Fibroblast of the conjunctiva (primary cell): Measurements from ENCODE around the gene SAMD11.

Source experiments
- DNase-seq: peaks from one replicate; pipeline ENCODE4 v3.0.0-alpha.2; 2010; ENCODE audit warnings: low read depth

SAMD11 gene

DNA sequence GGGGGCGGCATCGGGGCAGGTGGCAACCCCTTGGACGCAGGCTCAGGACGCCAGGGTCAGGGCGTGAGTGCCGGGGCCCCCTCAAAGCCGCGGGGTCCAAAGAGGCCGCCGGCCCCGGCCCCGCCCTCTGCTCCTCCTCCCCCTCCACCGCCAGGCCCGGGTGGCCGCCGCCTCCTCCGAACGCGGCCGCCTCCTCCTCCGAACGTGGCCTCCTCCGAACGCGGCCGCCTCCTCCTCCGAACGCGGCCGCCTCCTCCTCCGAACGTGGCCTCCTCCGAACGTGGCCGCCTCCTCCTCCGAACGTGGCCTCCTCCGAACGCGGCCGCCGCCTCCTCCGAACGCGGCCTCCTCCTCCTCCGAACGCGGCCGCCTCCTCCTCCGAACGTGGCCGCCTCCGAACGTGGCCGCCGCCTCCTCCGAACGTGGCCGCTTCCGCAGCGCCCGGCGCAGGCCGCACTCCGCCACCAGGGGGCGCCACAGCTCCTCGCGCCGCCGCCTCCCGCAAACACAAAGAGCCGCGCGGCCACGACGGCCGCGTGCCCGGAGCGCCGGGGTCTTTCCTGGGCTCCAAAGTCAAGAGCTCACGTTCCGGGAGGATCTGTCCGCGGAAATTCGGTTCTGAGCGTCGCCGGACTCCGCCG is 19.3 kb upstream of the SAMD11 start:
- peak; percentile 42 for DNase-seq

DNA sequence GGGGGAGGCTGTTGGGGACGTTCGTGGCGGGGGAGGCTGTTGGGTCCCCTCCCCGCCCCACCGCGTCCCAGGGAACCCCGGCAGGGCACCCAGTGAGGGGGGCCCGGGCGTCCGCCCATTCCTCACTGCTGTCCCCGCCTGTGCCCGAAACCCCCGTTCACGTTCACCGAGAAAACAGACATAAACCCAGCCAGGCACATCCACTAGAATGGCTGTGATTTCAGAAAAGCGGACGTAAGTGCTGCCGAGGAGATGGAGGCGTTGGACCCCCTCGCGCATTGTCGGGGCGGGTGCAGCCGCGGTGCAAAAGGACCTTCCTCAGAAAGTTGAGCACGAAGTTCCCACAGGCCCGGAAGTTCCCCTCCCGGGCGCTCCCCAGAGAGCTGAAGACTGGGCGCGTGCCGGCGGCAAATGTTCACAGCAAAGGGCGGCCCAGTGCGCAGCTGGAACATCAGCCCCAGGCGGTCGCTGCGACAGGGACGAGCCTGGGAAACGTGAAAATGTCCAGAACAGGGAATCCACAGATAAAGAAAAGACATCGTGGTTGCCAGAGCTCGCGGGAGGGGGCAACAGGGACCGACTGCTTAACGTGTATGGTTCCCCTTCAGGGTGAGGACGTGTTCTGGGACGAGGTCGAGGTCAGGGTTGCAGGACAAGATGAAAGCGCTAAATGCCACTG is 18.5 kb upstream of the SAMD11 start:
- DNase-seq = no peak

DNA sequence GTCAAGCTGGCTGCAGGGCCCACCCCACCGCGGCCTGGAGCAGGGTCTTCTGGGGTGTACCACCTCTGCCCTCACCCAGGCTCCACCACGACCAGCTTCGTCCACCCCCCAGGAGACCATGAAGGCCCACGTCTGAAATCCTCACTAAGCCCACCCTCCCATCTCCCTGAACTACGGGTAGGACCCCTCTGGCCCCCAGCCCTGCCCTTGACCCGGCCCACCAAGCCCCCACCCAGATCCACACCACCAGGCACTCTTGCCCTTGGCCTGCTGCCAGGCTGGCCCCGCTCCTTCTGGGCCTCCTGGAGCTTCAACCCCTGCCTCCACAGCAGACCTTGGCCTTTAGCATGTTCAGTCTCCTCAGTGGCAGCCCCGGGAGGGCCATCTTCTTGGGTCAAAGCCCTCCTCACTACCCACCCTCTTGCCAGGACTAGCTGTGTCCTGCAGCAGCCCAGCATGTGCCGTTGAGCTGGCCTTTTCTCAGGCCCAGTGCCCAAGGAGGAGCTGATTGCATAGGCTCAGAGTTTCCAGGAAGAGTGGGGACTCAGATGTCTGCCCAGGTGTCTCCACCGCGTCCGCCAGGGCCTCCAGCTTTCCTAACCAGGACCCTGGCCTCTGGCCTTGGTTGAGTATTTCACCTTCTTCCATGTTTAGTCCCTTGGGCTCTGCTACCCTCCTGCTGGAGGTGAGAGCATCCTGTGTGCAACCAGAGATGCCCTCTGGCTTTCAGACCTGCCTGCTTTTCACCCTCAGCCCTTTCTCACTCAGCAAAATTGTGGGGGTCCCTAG is 17.7 kb upstream of the SAMD11 start:
- no peak for DNase-seq

DNA sequence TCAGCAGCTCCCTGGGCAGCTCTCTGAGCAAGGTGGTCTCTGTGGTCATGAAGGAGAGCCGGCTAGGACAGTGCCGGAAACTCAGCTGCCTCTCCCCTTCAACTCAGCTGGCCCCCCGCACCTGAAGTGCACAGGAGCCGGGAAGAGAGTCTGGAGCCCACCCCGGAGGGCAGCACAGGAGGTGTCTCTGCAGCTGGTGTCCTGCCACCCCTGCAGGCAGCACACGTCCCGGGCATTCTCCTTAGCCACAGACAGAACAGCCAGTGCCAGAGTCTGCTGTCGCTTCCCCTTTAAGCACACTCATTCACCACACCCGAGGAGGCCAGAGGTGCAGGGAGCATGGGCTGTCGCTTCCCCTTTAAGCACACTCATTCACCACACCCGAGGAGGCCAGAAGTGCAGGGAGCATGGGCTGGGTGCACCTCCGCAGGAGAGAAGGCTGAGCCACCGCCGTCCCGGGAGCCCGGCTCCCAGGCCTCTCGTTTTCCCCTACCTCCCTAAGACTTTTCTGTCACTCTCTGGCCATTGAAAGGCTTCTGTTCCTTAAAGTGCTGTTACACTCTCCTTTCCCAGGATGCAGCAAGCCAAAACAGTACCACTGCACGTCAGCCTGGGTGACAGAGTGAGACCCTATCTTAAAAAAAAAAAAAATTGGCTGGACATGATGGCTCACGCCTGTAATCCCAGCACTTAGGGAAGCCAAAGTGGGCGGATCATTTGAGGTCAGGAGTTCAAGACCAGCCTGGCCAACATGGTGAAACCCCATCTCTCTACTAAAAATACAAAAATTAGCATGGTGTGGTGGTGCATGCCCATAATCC is 16.9 kb upstream of the SAMD11 start:
- no peak for DNase-seq

DNA sequence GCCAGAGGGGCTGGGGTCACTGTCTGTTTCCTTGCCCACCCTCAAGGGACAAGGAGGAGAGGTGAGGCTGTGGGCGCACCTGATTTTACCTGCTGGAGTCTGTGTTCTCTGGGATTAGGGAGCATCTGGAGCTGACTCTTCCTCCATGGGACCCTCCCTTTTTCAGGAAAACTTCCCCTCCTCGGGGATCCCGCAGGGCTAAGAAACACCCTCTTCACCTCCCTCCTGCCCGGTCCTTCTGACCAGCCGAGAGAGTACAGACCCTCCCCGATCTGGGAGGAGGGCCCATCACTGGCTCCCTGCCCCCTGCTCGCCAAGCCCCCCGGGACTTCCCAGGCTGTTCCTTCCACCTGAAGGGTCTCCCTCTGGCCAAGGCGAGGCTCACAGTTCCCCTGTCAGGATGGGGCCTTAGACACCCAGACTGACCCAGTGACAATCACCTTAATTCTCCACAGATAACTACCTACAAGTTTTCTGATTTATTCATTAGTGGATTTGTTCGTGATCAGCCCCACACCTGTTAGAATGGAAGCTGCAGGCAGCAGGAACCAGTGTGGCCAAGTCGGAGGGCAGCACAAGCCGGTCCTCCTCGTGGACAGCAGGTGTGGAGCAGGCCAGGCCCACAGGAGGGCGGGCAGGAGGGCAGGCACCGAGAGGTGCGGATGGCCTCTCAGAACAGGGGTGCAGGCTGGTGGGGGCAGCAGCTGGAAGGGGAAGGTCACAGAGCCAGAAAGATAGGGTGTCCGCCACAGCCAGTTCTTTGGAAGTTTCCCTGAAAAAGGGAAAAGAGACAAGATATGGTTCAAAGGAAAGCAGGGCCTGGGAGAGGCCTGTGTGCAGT is 15.9 kb upstream of the SAMD11 start:
- no peak for DNase-seq

DNA sequence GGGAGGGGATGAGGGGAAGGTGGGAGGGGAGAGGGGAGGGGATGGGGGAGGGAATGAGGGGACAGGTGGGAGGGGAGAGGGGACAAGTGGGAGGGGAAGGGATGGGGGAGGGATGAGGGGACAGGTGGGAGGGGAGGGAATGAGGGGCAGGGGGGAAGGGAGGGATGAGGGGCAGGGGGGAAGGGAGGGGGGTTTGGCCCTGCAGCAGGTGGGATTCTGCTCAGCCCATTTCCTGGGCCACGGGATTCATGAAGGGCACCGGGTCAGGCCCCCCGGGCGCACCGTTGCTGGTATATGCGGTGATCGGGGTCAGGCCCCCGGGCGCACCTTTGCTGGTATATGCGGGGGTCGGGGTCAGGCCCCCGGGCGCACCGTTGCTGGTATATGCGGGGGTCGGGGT is 15.1 kb upstream of the SAMD11 start:
- DNase-seq = no peak

DNA sequence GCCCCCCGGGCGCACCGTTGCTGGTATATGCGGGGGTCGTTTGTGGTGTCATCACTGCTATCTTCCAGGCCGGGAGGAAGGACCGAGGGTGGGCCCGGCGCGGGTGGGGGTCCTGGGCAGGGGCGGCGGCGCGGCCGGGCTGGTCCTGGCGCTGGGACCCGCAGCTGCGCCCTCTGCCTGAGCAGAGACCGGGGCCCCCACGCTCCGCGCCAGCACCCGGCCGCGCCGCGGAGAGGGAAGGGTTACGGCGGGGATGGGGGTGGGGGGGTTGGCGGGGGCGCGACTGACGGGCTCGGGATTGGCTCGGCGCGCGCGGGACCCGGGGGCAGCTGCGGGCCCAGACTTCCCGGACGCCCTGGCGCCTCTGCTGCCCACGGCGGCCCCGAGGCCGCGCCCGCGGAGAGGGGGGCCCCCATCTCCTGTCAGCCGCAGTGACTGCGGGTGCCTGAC is 13.8 kb upstream of the SAMD11 start:
- DNase-seq = no peak

DNA sequence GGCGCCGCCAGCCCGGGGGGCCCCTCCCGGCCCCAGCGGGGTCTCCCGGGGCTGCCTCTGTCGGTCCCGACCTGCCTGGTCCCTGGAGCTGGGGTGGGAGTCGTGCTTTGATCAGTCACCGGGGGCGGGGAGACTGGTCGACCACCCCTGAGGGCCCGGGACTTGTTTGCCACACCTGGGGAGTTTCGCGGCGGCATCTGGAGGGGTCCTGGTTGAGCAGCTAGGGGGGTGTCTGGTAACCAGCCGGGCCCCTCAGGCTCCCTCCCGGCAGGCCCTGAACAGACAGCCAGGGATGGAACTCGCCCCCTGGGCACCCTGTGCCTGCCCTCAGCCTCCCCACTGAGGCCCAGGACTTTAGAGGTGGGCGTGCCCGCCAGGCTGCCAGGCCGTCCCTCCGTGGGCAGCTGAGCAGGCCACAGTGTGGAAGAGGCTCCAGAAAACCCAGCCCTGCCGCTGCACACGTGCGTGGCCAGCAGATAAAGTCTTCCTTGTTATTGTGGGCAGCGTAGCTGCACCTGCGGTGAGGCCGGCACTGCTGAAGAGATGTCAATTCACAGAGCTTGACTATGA is 13.3 kb upstream of the SAMD11 start:
- DNase-seq = no peak

DNA sequence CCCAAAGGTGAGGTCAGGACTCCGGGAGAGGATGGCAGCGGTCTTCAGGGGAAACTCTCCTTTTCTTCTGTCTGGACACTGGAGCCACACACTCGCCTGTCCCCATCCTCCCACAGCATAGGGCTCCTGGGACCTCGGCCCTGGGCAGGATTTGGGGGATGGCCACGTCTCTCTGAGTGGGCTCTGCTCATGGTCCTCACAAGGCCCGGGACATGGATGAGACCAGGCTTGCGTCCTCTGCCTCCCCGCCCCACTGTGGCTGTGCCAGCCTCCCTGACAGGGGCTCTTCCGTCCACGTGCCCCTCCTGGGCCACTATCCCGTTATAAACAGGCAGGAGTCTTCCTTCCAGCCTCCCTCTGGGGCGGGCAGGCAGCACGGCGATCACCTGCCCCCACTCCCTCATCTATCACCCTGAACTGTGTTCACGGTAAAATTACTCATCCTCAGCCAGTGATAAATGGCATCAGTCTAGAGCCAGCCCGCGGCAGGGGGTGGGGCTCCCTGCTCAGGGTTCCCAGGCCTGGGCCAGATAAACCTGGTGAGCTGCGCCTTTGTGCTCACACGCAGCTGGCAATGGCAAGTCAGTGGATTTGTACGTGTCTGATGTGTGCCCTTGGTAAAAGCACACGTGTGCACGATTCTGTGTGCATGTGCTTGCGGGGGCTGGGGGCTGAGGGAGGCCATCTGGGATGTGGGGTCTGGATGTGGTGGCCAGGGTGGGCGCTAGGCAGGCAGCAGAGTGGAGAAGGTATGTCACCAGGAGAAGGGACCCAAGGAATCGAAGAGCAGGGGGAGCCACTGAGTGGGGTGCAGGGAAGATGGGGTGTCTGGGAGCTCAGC is 12.6 kb upstream of the SAMD11 start:
- DNase-seq = no peak

DNA sequence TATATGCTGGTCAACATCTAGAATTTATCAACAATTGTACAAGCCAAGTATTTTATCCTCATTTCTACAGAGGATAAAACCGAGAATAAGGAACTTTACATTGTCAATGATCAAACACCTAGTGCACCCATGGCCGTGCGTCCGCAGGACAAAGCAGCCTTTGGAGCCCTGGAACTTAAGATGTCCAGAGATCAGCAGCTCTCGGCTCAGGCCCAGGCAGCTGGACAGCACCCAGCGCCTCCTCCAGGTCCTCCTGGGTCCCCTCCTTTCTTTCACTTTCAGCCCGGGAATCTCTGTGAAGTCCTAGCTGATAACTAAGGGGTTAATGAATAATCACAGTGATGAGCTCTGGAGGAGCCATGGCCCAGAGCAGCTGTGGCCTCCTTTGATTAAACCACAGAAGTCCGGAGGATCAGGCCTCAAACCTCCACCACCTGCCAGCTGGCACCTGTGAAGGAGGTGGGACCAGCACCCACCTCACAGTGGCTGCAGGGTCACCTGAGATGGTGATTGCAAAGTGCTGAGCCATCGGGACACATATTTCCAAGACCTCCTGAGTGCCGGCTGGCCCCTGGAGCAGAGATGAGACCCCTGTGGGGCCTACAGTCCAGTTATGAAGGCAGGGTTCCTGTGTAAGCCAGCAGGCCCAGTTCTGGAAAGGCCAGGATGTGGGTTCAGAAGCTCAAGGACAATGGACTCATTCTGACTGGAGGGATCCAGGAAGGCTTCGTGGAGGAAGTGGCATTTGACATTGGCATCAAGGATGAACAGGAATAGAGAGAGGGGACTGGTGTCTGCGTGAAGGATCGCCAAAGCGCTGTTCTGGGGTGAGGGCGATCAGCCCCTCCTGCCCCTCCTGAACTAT is 11.6 kb upstream of the SAMD11 start:
- DNase-seq = no peak

DNA sequence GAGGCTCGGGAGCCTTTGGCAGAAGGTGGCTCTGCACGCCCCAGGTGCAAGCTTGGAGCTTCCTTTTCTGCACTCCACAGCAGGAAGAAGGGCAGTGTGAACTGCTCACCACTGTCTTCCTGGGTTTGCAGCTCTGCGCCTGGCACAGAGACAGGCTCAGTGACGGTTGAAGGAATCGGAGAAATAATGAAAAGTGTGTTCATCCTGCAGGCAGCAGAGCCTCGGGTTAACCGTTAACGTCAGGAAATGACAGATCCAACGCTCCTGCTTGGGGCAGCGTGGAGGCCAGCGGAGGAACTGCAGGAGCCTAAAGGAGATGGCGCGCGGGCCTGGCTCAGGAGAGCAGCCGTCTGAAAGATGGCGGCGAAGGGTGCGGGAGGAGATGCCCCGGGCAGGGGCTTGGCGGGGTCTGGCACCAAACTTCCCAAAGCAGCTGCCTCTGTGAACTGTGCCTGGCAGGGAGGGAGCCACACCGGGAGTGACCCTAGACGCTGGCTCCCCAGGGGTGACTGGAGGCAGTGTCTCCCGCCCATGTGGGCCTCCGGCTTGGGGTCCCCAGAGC is 10.9 kb upstream of the SAMD11 start:
- DNase-seq = no peak

DNA sequence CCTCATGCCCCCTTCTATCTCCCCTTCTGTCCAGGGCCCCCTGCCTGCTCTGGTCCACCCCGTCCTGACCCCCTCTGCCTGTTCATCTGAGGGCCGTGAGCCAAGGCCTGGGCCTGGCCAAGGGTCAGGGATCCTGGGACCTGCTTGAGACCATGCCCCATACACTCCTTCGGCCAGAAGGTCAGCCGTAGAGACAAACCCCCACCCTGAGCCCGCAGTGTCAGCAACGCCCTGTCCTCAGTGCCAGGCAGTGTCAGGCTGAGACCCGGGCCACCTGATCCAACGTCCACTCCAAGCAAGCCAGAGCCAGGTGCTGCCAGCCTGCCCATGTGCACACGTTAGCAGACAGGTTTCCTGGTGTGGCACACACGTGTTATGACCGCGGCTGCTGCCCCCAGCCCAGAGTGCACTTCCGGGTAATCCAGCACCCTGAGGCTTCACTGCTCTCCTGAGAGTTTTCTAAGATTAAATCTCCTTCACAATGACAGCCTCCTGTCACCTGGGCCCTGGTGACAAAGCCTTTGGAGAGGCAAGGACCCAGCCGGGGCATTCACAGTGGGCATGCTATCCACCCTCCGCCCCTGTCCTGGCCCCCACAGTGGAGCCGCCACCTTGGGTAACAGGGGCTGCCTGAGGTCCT is 10.1 kb upstream of the SAMD11 start:
- no peak for DNase-seq

DNA sequence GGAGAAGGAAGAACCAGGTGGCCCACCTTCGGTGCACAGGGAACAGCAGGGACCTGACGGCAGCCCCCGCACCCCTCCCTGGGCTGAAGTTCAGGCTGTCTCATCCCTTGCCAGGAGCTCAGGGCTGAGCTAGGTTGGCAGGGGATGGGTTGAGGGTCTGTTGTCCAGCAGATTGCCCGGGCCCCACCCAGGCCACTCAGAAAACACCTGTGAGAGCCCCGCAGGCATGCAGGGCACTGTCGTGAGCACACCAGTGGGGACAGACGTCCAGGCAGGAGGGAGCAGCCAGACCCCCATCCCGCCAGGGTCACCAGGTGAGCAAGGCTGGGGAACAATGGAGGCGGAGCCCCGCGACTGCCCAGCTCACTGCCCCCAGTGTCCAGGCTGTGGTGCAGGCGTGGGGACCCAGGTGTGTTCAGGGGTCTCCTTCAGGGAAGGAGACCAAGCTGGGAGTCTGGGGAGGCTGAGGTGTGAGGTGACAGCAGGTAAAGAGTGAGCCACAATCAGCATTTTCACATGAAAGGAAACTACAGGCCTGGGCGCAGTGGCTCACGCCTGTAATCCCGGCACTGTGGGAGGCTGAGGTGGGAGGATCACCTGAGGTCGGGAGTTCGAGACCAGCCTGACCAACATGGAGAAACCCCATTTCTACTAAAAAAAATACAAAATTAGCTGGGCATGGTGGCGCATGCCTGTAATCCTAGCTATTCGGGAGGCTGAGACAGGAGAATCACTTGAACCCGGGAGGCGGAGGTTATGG is 9.4 kb upstream of the SAMD11 start:
- DNase-seq = no peak

DNA sequence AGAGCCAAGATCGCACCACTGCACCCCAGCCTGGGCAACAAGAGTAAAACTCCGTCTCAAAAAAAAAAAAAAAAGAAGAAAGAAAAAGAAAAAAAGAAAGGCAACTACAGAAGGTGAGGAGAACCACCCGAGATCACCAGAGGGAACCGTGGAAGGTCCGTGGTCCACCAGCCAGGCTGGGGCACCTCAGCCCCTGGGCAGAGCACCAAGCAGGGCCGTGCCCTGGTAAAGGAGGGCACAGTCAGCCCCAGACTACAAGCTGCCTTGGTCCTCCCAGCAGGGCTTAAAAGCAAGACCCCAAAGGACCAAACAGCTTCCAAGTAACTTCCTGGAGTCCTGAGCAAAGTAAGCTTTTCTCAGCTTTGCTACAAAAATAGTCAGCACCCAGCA is 8.8 kb upstream of the SAMD11 start:
- no peak for DNase-seq

DNA sequence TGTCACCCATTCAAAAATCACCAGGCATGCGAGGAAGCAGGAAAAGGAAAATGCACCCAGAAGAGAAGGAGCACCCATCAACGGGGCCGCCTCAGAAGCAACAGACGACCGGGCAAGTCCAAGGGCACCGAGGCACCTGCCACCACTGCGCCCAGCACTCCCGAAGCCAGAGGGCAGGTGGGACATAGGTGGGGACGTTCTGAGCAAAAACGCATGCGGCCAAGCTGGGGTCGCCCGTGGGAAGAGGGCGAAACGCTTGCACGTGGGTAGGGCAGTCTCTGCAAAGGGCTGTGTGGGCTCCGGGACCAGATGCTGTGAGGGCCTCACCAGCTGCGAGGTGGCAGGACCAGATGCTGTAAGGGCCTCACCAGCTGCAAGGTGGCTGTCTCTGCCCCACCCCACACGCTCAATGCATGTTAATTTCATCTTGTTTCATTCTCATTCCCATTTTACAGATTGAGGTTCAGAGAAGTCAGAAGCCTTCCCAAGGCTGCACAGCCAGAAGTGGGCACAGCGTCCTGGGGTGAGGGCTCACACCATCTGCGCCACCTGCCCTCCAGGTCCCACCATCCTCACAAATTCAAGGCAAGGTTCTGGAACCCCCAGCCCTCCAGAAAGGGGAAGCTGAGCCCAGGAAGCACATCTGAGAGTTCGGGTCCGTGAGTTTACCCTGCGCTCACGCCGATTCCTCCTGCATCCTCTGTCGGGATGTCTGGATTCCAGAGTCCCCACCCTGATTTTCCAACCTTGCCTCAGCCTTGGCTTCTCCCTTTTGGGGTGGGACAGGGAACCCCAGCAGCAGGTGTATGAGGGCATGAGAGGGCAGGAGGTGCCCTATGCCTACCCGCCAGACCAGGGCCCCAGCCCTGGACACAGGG is 8.2 kb upstream of the SAMD11 start:
- no peak for DNase-seq
